GM21529 (cell line): ENCODE measurements around the gene HBZ.
"Not testable (repeated sequence)": the region's sequence is repeated elsewhere in the genome, so short reads cannot be mapped to it uniquely, and the experiment has no call there.

Experiments used
- ATAC-seq: cut with Tn5 transposase; IDR thresholded peaks from one replicate; pipeline ENCODE4 v1.9.1; 2021; ENCODE audit not compliant: unreplicated experiment

The HBZ gene

DNA sequence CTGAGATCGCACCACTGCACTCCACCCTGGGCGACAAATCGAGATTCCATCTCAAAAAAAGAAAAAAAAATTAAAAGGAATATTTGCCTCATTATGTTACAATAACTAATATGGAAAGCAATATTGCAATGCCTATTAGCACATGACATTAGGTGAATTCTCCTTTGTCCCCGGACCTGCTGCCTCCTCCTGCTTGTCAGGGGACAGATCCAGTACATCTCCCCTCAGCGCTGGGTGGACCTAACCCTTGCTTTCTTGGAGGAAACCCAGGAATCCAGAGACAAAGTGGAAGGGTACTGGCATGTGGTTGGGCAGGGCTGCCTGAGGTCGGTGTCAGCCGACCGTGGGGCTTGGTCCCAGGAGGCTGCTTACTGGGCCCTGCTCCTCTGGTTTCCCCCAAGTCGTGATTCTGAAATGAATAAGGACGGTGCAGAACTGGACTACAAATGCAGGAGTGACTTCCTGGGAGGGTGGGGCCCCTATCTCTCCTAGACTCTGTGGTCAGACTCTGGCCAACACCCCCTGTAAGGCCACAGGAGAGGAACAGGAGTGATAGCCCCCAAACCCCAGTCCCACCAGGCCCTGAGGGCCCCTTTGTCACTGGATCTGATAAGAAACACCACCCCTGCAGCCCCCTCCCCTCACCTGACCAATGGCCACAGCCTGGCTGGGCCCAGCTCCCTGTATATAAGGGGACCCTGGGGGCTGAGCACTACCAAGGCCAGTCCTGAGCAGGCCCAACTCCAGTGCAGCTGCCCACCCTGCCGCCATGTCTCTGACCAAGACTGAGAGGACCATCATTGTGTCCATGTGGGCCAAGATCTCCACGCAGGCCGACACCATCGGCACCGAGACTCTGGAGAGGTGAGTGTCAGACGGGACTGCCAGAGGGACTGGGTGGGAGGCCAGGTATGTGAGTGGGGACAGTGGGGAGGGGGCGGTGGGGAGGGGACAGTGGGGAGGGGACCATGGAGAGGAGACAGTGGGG is at the start of gene HBZ:
TSS of gene HBZ (plus strand) at position 504 of the 988 bp plus-strand sequence. CDS start at position 770, 266 bp downstream.
- no peak for ATAC-seq

GRCh38 chr16:104355-104754 is 48.1 kb upstream of the HBZ start:
- ATAC-seq = no peak

DNA sequence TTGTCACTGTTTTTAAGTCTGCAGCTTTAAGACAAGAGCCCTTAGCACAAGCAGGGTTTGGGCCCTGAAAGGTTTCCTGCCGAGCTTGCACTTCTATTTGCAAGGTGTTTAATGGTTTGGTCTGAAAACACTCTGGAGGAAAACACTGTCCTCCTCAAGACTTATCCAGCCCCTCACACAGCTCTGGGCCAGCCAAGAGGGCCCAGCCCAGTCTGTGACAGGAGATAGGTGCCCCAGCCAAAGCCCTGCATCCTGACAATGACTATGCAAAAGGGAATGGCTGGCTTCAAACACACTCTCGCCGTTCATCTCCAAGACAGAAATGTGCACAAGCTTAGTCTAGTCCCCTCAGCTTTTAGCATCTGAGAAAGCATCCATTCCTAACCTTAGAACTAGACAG is 47.5 kb upstream of the HBZ start:
- ATAC-seq = no peak

DNA sequence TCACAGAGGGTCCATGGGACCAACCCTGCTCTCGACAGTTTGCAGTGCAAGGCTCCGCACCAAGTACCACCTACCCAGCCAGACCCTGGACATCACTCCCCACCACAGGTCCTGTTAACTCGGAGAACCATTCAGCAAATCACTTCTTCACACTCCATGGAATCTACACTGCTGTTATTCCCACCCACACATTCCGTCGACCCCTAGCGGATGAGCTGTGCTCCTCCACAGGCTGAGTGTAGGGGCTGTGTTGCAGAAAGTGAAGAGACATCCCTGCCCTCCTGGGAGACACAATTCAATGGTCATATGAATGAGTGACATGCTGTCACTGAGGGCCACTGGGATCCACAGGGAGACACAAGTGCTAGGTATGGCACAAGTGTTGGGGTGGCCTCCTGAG is 46.9 kb upstream of the HBZ start:
- no peak for ATAC-seq

GRCh38 chr16:106623-107324 is 45.7 kb upstream of the HBZ start:
- ATAC-seq = no peak

GRCh38 chr16:112153-112840 is 40.1 kb upstream of the HBZ start:
- ATAC-seq = no peak

DNA sequence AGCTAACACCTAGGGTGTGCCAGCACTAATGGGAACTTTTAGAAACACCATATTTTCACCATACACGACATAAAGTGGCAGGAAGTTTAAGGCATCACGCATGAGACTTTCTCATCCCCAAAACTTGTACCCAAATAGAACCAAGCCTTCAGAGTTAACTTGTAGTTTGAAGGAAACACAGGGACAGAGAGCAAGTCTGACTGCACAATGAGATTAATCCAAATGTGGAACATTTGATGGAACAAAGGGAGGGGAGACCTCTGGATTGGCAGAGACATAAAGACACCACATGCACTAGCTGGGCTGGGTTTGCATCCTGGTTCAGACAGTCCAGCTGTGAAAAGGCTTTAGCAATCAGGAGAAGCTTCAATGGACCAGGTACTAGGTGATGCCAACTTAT is 38.1 kb upstream of the HBZ start:
- no peak for ATAC-seq

DNA sequence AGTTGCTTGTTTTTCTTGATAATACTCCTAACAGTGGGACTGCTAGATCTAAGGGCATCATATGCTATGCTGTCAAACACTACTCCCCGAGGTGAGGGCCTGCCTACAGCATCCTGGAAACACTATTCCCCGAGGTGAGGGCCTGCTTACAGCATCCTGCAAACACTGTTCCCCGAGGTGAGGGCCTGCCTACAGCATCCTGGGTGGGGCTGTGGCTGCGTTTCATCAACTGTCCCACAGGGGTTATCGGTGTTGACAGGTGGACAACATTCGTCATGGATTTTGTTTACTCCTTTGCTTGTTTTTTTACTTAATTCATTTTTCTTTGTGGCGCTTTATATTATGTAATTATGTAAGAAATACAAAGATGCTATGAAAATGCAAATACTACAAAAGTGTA is 36.4 kb upstream of the HBZ start:
- ATAC-seq = no peak

DNA sequence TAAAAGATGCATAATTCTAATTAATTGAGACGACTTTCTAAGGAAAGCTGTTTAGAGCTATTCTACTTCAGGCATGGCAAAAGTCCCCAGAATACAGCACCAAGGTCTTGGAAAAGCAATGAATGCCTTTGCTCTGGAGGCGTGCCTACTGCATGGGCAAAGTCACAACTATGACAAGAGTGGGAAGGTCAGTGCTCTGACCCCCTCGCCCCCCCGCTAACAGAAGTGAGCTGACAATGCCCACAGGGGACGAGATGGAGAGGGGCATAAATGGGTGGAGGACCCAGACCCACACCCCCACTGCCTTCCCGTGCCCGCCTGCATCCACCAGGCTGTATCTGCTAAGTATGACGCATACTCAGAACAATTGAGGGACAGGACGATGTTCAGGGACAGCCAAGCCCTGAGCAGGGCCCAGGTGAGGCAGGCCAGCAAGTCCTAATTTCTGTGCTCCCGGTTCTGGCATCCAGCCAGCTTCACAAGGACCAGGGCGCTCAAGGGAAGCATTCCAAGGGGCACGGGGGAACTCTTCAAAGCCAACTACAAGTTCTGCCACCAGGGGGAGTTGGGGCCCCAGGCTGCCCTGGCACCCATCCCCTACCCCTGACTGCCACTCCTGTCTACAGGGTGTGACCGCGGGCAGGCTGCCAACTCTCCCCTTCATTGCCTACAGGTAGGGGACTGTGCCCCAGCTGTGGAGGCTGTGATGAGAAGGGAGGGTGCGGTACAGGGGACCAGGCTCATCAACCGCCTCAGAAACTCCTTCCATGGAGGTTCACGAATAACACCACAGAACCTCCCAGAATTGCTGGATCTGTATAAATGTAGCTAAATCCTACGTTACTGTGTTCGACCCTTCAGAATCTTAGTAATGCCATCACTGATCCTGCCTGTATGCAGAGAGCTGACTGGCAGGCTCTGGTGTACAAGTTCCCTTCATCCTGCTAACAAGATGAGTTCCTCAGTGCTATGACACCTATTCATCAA is 34.8 kb upstream of the HBZ start:
- no peak for ATAC-seq

GRCh38 chr16:118857-119256 is 33.6 kb upstream of the HBZ start:
- no peak for ATAC-seq

GRCh38 chr16:119295-119694 is 33.1 kb upstream of the HBZ start:
- no peak for ATAC-seq

GRCh38 chr16:119835-120491 is 32.5 kb upstream of the HBZ start:
- no peak for ATAC-seq

DNA sequence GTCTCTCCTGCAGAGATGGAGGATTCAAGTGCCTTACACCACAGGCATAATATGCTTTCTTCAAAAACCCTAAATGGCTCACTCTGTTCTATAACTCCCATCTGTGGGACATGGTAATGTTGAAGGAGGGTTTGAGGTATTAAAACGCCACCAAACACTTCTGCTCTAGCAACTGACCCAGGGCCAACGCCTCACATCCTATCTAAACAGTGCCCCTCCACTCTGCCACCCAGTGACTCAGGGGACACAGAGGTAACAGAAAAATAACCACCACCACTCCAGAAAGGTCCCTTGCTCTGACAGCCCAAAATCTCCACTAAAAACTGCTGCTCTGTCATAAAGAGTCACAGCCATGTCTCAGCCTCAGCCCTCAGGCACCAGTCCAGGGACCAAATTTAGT is 31.7 kb upstream of the HBZ start:
- ATAC-seq = no peak

GRCh38 chr16:122361-122760 is 30.1 kb upstream of the HBZ start:
- ATAC-seq = no peak

GRCh38 chr16:123558-124350 is 28.7 kb upstream of the HBZ start:
- ATAC-seq = not testable (repeated sequence)

DNA sequence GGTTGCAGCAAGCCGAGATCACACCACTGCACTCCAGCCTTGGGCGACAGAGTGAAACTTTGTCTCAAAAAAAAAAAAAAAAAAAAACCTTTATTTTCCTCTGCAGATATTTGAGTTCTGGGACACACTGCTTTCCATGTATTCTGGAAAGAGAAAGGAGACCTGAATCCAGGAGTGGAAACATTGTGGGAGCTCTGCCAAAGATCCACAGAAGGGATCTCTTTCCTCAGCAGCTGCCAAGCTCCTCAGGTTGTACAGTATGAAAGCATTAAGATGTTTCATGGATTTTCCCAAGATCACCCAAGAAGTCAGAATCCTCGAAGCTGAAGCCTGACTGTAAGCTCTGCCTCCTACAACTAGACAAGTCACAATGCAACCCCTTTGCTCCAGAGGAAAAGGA is 27.4 kb upstream of the HBZ start:
- ATAC-seq = no peak

GRCh38 chr16:129075-129474 is 23.4 kb upstream of the HBZ start:
- no peak for ATAC-seq

DNA sequence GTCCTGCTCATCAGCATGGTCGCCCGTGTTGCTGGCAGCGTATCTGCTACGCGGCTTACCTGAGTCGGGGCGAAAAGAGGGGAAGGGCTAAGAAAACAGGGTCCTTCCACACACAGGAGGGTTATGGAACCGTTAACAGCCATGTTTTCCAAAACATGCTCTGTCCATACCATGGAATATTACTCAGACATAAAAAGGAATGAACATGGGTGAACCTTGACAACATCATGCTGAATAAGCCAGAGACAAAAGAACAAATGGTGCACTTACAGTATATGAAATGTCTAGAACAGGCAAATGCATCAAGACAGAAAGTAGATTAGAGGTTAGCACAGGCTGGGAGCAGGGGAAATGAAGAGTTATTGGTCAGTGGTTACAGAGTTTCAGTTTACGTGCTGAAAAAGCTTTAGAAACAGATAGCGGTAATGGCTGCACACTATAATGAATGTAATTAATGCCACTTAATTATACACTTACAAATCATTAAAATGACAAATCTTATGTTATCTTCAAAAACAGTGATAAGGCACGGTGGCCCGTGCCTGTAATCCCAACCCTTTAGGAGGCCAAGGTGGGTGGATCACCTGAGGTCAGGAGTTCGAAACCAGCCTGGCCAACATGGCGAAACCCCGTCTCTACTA is 21.8 kb upstream of the HBZ start:
- ATAC-seq = no peak

- ATAC-seq = no peak
Measured at GRCh38 chr16:132120-132519, 20.3 kb upstream of the HBZ start.
